Bronchial epithelial cell (primary cell): ENCODE results near the gene TMC3. TPM values are rescaled to one million over a fixed set of nuclear protein-coding genes. Genes with fewer than 3 reads are reported as not detected.

ENCODE experiments used
- DNase-seq: peaks from one replicate; pipeline ENCODE4 v3.0.0-alpha.2; 2010; ENCODE audit warnings: low read depth
- FAIRE-seq: peaks from 2 replicates; lab custom pipeline; 2011; peaks lifted over from hg19 to GRCh38; lab: Jason Lieb, UNC
- H3K27me3 ChIP-seq: 2 replicates; pipeline ENCODE4 v1.5.1; 2011; ENCODE audit warnings: low read length; ENCODE audit not compliant: control insufficient read depth, insufficient read depth
- H3K36me3 ChIP-seq: 2 replicates; pipeline ENCODE4 v1.5.1; 2011; ENCODE audit warnings: low read length; ENCODE audit not compliant: control insufficient read depth, insufficient read depth
- H3K4me3 ChIP-seq: 2 replicates; pipeline ENCODE4 v1.5.1; 2011; ENCODE audit warnings: mild to moderate bottlenecking, low read depth, low read length, control low read depth
- total RNA-seq: library from RNA; depleted of rRNA; stranded (reverse); fragments of >200 nt; gene quantifications from 2 replicates; pipeline ENCODE4 v1.2.1, GENCODE V29; 2014
- TF ChIP-seq, protein P1 (sequence below): IDR thresholded peaks from 2 replicates; pipeline ENCODE4 v1.5.1; 2011; ENCODE audit warnings: mild to moderate bottlenecking, moderate library complexity, low read length, control low read depth, inconsistent platforms; ENCODE audit not compliant: insufficient read depth, severe bottlenecking

The TMC3 gene
- total RNA-seq, 1 donor from 2014 or later: not detected

- TF ChIP-seq, protein P1, sequence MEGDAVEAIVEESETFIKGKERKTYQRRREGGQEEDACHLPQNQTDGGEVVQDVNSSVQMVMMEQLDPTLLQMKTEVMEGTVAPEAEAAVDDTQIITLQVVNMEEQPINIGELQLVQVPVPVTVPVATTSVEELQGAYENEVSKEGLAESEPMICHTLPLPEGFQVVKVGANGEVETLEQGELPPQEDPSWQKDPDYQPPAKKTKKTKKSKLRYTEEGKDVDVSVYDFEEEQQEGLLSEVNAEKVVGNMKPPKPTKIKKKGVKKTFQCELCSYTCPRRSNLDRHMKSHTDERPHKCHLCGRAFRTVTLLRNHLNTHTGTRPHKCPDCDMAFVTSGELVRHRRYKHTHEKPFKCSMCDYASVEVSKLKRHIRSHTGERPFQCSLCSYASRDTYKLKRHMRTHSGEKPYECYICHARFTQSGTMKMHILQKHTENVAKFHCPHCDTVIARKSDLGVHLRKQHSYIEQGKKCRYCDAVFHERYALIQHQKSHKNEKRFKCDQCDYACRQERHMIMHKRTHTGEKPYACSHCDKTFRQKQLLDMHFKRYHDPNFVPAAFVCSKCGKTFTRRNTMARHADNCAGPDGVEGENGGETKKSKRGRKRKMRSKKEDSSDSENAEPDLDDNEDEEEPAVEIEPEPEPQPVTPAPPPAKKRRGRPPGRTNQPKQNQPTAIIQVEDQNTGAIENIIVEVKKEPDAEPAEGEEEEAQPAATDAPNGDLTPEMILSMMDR: no peak
- DNase-seq: no peak
- no peaks in the 10 kb centered on the region for H3K27me3 ChIP-seq
- H3K36me3 ChIP-seq: no peaks in the 10 kb centered on the region
- FAIRE-seq: no peak
- H3K4me3 ChIP-seq: no peak overlapping the region
These were observed 34.2 kb downstream of the TMC3 start for GRCh38 chr15:81339851-81340250.

- no peaks in the 10 kb centered on the region for H3K36me3 ChIP-seq
- no peak for FAIRE-seq
These were observed 34.7 kb downstream of the TMC3 start for GRCh38 chr15:81339321-81339720.

GRCh38 chr15:81338170-81339007 is 35.6 kb downstream of the TMC3 start:
- TF ChIP-seq, protein P1: no peak
- no peak overlapping the region for H3K4me3 ChIP-seq
- H3K36me3 ChIP-seq: no peaks in the 10 kb centered on the region
- DNase-seq (peak; percentile 15), FAIRE-seq (no peak)
- H3K27me3 ChIP-seq: no peaks in the 10 kb centered on the region

More at GRCh38 chr15:81339321-81339720, 34.7 kb downstream of the TMC3 start:
- Histone ChIP-seq H3K27me3 (no peaks in the 10 kb centered on the region), H3K4me3 (no peak overlapping the region)
- no peak for DNase-seq
- TF ChIP-seq, protein P1: no peak

DNA sequence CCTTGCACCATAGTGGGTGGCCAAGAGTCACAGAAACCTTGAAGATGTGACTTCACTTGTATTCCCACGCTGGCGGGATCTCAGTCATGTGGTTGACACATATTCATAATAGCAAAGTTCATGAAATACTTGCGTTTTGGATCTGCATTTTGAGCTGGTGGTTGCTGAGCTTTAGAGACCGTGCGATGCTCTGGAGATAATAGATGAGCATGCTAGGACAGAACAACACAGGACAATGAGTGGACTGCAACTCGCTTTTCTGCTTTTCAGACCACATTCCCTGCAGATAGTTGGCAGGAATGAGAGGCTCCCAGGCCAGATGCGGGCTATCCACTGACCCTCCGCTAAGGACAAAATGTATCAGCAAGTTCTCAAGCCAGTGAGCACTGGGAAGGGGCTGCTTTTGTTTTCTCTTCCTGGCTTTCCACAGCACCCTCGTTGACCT is 36.3 kb downstream of the TMC3 start:
- H3K4me3 ChIP-seq: no peak overlapping the region
- TF ChIP-seq, protein P1: no peak
- H3K36me3 ChIP-seq: no peaks in the 10 kb centered on the region
- DNase-seq (no peak), FAIRE-seq (no peak)
- no peaks in the 10 kb centered on the region for H3K27me3 ChIP-seq

DNA sequence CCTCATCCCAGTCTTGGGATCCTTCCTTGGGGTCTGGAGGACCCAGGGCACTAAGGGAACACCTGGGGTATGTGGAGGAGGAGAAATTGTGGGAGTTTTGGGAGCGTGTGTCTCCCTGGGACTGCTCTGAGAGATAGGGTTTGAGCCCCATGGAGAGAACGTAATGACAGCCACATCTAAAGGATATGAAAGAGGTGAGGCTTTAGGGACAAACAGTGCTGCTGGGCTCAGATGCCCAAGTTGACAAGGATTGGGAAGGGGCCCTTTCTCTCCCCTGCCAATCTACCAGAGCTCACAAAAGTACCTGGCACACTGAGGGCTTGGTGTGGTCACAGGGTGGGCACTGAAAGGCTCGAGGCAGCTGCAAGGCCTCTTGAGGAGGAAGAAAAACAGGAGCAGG is 36.8 kb downstream of the TMC3 start:
- Histone ChIP-seq H3K4me3 (no peak overlapping the region), H3K27me3 (no peaks in the 10 kb centered on the region), H3K36me3 (no peaks in the 10 kb centered on the region)
- DNase-seq (no peak), FAIRE-seq (no peak)
- TF ChIP-seq, protein P1: no peak
